Breast epithelium (tissue), 4 donors: ENCODE data around the gene CYP4B1. TPM values are rescaled to one million over a fixed set of nuclear protein-coding genes. Genes with fewer than 3 reads are reported as not detected.
"Not testable (repeated sequence)": the region's sequence is repeated elsewhere in the genome, so short reads cannot be mapped to it uniquely, and the experiment has no call there.

Experiments used
- DNase-seq, 2 donors: peaks; one replicate each; pipeline ENCODE4 v3.0.0-alpha.2; 2019; ENCODE audit warnings: low spot score in 2 of 2
- H3K27ac ChIP-seq, 2 donors: fragments of 200-600 bp; sonication (generic) in 1 of 2; one replicate each; pipeline ENCODE4 v1.5.1; 2016 to 2019; ENCODE audit warnings: mild to moderate bottlenecking in 1 of 2
- H3K27me3 ChIP-seq, 2 donors: fragments of 200-600 bp; sonication (generic) in 1 of 2; one replicate each; pipeline versions ENCODE4 v1.5.1 to v1.6.0; 2017 to 2019; ENCODE audit warnings: control low read depth in 1 of 2, mild to moderate bottlenecking in 1 of 2
- H3K36me3 ChIP-seq: fragments of 200-600 bp; one replicate; pipeline ENCODE4 v1.5.1; 2019
- H3K4me1 ChIP-seq, 2 donors: fragments of 200-600 bp; sonication (generic); one replicate each; pipeline ENCODE4 v1.5.1; 2016 to 2019; ENCODE audit warnings: control low read depth in 1 of 2
- H3K4me3 ChIP-seq, 3 donors: fragments of 200-600 bp; sonication (generic); 1 replicate in 2 of 3; 2 replicates in 1 of 3; pipeline ENCODE4 v1.5.1; 2016 to 2019; ENCODE audit warnings: mild to moderate bottlenecking in 3 of 3, moderate library complexity in 2 of 3
- H3K9me3 ChIP-seq, 2 donors: fragments of 200-600 bp; sonication (generic) in 1 of 2; one replicate each; pipeline ENCODE4 v1.5.1; 2016 to 2019; ENCODE audit warnings: control low read depth in 1 of 2
- POLR2A ChIP-seq: fragments of 450-650 bp; IDR thresholded peaks from one replicate; pipeline ENCODE4 v1.6.1; 2016; ENCODE audit warnings: antibody characterized with exemption, mild to moderate bottlenecking, moderate library complexity
- POLR2AphosphoS5 ChIP-seq, 3 donors: sonication (generic); formaldehyde crosslinking; IDR thresholded peaks; one replicate each; pipeline ENCODE4 v1.6.1; 2017; ENCODE audit warnings: antibody characterized with exemption in 3 of 3
- intact Hi-C: fragments of 100-400 bp; cut with DNase I; formaldehyde crosslinking; loops from one replicate; pipeline ENCODE4 v1.15.1; 2023; ENCODE audit warnings: low total_unique reads
- total RNA-seq, 3 donors: library from RNA; depleted of rRNA; stranded (reverse); fragments of >200 nt; gene quantifications; one replicate each; pipeline ENCODE4 v1.1.0, GENCODE V29; 2016
- TF ChIP-seq, protein P1 (sequence below), 3 donors: fragments of 450-650 bp; IDR thresholded peaks; one replicate each; pipeline ENCODE4 v1.5.1; 2016 to 2017; ENCODE audit warnings: antibody characterized with exemption in 3 of 3, mild to moderate bottlenecking in 3 of 3, moderate library complexity in 3 of 3

CYP4B1 gene
- 100 to 1,000 TPM in 1 of 3 donors, 10 to 100 TPM in 2; 58.4 to 882 (median 74.1) TPM for total RNA-seq

DNA sequence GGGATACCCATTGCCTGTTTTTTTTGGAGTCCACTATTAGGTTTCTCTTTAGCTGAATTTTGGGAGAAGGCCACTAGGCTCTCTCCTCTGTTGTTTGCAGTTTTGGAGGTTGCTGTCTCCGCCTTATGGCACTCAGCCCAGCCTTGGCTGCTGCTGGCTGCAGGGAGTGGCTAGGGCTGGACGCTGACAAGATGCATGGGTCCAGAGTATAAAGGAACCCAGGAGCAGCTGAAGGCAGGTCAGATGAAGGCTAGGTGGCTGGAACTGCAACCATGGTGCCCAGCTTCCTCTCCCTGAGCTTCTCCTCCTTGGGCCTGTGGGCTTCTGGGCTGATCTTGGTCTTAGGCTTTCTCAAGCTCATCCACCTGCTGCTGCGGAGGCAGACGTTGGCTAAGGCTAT lies at the start of gene CYP4B1:
Gene CYP4B1 (plus strand): TSS at position 237 of the 400 bp plus-strand sequence. CDS start 36 bp downstream, at position 273.
- H3K36me3 ChIP-seq, result no peaks in the 10 kb centered on the region
- H3K4me3 ChIP-seq, result peak within 1 kb of the TSS; percentile 14 to 58 (median 53)
- H3K27me3 ChIP-seq, result no peaks in the 10 kb centered on the region
- intact Hi-C loops, result no loop called here
- DNase-seq, result peak; percentile 41 to 74
- peak within 1 kb of the TSS in 1 of 2 donors; percentile 61 for H3K27ac ChIP-seq
- H3K9me3 ChIP-seq, result no peaks in the 10 kb centered on the region
- no peaks in the 10 kb centered on the region for H3K4me1 ChIP-seq
- TF ChIP-seq, protein P1, sequence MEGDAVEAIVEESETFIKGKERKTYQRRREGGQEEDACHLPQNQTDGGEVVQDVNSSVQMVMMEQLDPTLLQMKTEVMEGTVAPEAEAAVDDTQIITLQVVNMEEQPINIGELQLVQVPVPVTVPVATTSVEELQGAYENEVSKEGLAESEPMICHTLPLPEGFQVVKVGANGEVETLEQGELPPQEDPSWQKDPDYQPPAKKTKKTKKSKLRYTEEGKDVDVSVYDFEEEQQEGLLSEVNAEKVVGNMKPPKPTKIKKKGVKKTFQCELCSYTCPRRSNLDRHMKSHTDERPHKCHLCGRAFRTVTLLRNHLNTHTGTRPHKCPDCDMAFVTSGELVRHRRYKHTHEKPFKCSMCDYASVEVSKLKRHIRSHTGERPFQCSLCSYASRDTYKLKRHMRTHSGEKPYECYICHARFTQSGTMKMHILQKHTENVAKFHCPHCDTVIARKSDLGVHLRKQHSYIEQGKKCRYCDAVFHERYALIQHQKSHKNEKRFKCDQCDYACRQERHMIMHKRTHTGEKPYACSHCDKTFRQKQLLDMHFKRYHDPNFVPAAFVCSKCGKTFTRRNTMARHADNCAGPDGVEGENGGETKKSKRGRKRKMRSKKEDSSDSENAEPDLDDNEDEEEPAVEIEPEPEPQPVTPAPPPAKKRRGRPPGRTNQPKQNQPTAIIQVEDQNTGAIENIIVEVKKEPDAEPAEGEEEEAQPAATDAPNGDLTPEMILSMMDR (IDR thresholded peaks at IDR 0.05), result no peak
- TF ChIP-seq POLR2A (no peak), POLR2AphosphoS5 (IDR thresholded peaks at IDR 0.05) (peak in 2 of 3 donors; percentile 38 to 60)

DNA sequence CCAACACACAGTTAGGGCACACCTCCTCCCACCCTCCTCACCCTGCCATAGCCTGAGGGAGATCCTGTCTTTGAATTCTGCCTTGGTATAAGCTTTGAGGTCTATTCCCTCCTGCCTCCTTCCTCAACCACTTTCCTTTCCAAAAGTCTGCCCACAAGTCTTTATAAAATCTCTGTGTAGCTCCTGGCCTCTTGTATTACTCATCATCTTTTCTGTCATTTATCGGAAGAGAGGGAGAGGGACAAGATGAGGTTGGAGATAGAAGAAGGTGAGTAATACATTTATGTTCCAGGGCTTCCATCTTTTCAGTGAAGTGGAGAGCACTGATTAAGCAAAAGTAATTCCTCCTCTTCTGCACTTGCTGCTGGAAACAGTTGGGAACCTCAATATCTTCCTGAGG lies 49.4 kb upstream of the CYP4B1 start:
- Histone ChIP-seq H3K36me3 (no peaks in the 10 kb centered on the region), H3K9me3 (no peaks in the 10 kb centered on the region), H3K27ac (peak overlapping the region; percentile 78 to 85), H3K4me3 (peak overlapping the region in 1 of 3 donors; percentile 41), H3K27me3 (no peaks in the 10 kb centered on the region), H3K4me1 (no peaks in the 10 kb centered on the region)
- no peak for DNase-seq
- TF ChIP-seq POLR2A (no peak), POLR2AphosphoS5 (IDR thresholded peaks at IDR 0.05) (no peak)
- TF ChIP-seq, protein P1 (IDR thresholded peaks at IDR 0.05), result no peak
- intact Hi-C loops, result no loop called here

DNA sequence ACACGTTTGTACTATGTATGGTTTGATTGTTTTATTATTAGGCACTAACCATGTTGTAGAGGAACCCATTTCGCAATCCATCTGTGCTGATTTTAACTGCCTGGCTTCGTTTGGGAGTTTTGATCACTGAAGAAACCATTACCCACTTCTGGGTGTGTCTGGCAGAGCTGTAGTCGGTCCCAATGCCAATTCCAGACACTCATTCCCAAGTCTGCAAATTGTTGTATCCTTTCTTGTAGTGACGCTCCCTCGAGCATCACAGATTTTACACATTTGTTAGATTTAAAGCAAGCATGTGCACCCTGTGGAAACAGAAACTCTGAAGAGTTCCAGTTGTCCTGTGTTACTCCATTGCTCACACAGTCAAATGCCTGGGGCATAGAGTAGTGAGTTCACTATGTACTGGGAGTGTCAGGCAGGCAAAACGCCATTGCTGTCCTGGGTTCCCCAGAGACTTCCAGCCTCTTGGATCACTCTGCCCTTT lies 48.9 kb upstream of the CYP4B1 start:
- intact Hi-C loops, result no loop called here
- H3K27ac ChIP-seq, result peak overlapping the region; percentile 78 to 85
- no peak for DNase-seq

DNA sequence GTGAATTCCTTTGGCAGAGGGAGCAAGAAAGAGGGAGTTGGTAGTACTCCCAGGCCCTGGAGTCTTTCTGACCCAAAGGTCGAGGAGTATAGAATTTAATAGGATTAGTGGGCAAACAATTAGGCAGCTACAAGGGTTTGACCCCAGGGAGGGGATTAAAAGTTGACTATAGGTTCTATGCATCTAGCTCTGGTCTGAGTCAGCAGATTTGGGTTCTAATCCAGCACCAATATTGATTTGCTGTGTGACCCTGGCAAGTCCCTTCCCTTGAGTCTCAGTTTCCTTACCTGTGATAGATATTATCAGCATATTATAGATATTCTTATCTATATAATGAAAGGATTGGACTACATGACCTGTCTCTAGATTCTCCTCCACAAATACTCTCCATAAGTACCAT lies 44.9 kb upstream of the CYP4B1 start:
- Histone ChIP-seq H3K27me3 (no peaks in the 10 kb centered on the region), H3K9me3 (no peaks in the 10 kb centered on the region), H3K4me1 (peaks cover 0 to 4% of the 10 kb centered on the region in 2 donors), H3K4me3 (no peak overlapping the region), H3K36me3 (no peaks in the 10 kb centered on the region), H3K27ac (no peak overlapping the region)
- intact Hi-C loops, result no loop called here
- TF ChIP-seq POLR2A (no peak), POLR2AphosphoS5 (IDR thresholded peaks at IDR 0.05) (no peak)
- TF ChIP-seq, protein P1 (IDR thresholded peaks at IDR 0.05), result no peak
- DNase-seq, result no peak

More for the DNA sequence above, 48.9 kb upstream of the CYP4B1 start:
- Histone ChIP-seq H3K9me3 (no peaks in the 10 kb centered on the region), H3K4me3 (peak overlapping the region in 2 of 3 donors; percentile 8 to 41), H3K36me3 (no peaks in the 10 kb centered on the region), H3K4me1 (no peaks in the 10 kb centered on the region), H3K27me3 (no peaks in the 10 kb centered on the region)
- TF ChIP-seq POLR2A, result no peak
- TF ChIP-seq, protein P1 (IDR thresholded peaks at IDR 0.05), result no peak
- TF ChIP-seq POLR2AphosphoS5 (IDR thresholded peaks at IDR 0.05), result no peak

DNA sequence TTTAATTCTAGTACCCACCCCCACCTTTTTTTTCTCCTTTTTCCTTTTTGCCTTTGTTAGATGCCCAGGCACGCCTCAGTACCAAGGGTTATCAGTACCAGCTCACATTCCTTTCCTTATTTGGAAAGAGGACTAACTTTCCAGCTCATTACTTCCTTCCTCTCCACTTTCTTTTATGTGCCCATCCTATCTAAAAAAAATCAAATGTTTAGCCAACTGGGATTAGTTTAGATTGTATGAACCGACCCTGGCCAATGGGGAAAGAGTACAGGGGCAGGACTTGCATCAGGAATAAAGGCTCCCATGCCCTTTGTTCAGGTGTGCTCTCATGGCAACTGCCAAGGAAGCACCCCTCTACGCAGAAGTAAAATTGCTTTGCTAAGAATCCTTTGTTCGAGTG lies 44.1 kb upstream of the CYP4B1 start:
- intact Hi-C loops, H3K27me3 ChIP-seq, H3K9me3 ChIP-seq, H3K4me3 ChIP-seq, H3K36me3 ChIP-seq, H3K4me1 ChIP-seq, DNase-seq: not testable (repeated sequence)
- peak overlapping the region in 1 of 2 donors; percentile 23 for H3K27ac ChIP-seq
